Hepatocyte (in vitro differentiated cells): ENCODE results near the gene LSM12.

Source experiments
- EZH2 ChIP-seq: fragments of 200-600 bp; sonication (generic); IDR thresholded peaks from 2 replicates; pipeline ENCODE4 v1.6.1; 2016; ENCODE audit warnings: antibody characterized with exemption, mild to moderate bottlenecking, borderline replicate concordance
- EZH2phosphoT487 ChIP-seq: fragments of 200-600 bp; sonication (generic); IDR thresholded peaks from one replicate; pipeline ENCODE4 v1.6.1; 2018; ENCODE audit warnings: antibody characterized with exemption, mild to moderate bottlenecking, low read depth, moderate library complexity; ENCODE audit not compliant: unreplicated experiment, severe bottlenecking
- TF ChIP-seq, protein P1 (sequence below): fragments of 200-600 bp; sonication (generic); IDR thresholded peaks from 2 replicates; pipeline ENCODE4 v1.5.1; 2016; ENCODE audit warnings: antibody characterized with exemption, mild to moderate bottlenecking; ENCODE audit not compliant: poor library complexity

DNA sequence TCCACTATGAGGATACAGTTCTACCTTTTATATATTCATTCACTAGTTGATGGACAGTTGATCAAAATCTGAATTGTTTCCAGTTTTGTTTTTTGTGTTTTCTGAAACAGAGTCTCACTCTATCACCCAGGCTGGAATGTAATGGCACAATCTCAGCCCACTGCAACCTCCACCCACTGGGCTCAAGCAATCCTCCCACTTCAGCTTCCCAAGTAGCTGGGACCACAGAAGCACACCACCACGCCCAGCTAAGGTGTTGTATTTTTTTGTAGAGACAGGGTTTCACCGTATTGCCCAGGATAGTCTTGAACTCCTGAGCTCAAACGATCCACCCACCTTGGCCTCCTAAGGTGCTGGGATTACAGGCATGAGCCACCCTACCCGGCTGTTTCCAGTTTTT is 21.0 kb downstream of the LSM12 start:
- no peak for TF ChIP-seq EZH2phosphoT487
- TF ChIP-seq, protein P1, sequence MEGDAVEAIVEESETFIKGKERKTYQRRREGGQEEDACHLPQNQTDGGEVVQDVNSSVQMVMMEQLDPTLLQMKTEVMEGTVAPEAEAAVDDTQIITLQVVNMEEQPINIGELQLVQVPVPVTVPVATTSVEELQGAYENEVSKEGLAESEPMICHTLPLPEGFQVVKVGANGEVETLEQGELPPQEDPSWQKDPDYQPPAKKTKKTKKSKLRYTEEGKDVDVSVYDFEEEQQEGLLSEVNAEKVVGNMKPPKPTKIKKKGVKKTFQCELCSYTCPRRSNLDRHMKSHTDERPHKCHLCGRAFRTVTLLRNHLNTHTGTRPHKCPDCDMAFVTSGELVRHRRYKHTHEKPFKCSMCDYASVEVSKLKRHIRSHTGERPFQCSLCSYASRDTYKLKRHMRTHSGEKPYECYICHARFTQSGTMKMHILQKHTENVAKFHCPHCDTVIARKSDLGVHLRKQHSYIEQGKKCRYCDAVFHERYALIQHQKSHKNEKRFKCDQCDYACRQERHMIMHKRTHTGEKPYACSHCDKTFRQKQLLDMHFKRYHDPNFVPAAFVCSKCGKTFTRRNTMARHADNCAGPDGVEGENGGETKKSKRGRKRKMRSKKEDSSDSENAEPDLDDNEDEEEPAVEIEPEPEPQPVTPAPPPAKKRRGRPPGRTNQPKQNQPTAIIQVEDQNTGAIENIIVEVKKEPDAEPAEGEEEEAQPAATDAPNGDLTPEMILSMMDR, result no peak
- TF ChIP-seq EZH2, result no peak
